Measurements from ENCODE around the gene ATP6V1B1.

Gene ATP6V1B1

GRCh38 chr2:70907130-70908057, 28.3 kb upstream of the ATP6V1B1 start:
- no peak for DNase-seq (ENCODE audit: extremely low spot score)
- POLR2A ChIA-PET: interaction anchor here (1.3 kb wide), 1 partner anchor 33 kb away, joined by 3 read pairs; no protein-coding TSS in a partner anchor
- TF ChIP-seq FOXM1 (IDR thresholded peaks at IDR 0.05; ENCODE audit: borderline replicate concordance) (no peak), CTBP1 (IDR thresholded peaks at IDR 0.05; ENCODE audit: borderline replicate concordance) (no peak), BHLHE40 (IDR thresholded peaks at IDR 0.05; ENCODE audit: borderline replicate concordance) (no peak), SP1 (IDR thresholded peaks at IDR 0.05) (no peak), HDGF (IDR thresholded peaks at IDR 0.05; ENCODE audit: borderline replicate concordance) (no peak), ELF4 (IDR thresholded peaks at IDR 0.05) (no peak), LEF1 (IDR thresholded peaks at IDR 0.05; ENCODE audit: borderline replicate concordance) (no peak), SUZ12 (IDR thresholded peaks at IDR 0.05) (no peak), FOXK2 (IDR thresholded peaks at IDR 0.05) (no peak), ARNT (IDR thresholded peaks at IDR 0.05) (no peak), NFRKB (IDR thresholded peaks at IDR 0.05) (no peak), FOXA1 (IDR thresholded peaks at IDR 0.05) (no peak)
- CTCF ChIA-PET: no interaction called here

- ChIA-PET POLR2A (interaction anchor here (1.2 kb wide), 1 partner anchor 32 kb away, joined by 3 read pairs; no protein-coding TSS in a partner anchor), CTCF (no interaction called here)
- no peak for DNase-seq (ENCODE audit: extremely low spot score)
- no peak for TF ChIP-seq BHLHE40 (IDR thresholded peaks at IDR 0.05; ENCODE audit: borderline replicate concordance)
- TF ChIP-seq TARDBP (IDR thresholded peaks at IDR 0.05): no peak
- no peak for TF ChIP-seq L3MBTL2 (conservative IDR thresholded peaks at IDR 0.05)
- no peak for TF ChIP-seq HDGF (IDR thresholded peaks at IDR 0.05; ENCODE audit: borderline replicate concordance)
- no peak for TF ChIP-seq ARNT (IDR thresholded peaks at IDR 0.05)
- no peak for TF ChIP-seq SP1 (IDR thresholded peaks at IDR 0.05)
- no peak for TF ChIP-seq SUZ12 (IDR thresholded peaks at IDR 0.05)
- no peak for TF ChIP-seq FOXM1 (IDR thresholded peaks at IDR 0.05; ENCODE audit: borderline replicate concordance)
- TF ChIP-seq ELF4 (IDR thresholded peaks at IDR 0.05): no peak
- TF ChIP-seq CTBP1 (IDR thresholded peaks at IDR 0.05; ENCODE audit: borderline replicate concordance): no peak
- TF ChIP-seq LEF1 (IDR thresholded peaks at IDR 0.05; ENCODE audit: borderline replicate concordance): no peak
- no peak for TF ChIP-seq PKNOX1 (IDR thresholded peaks at IDR 0.05)
- TF ChIP-seq ZNF384 (IDR thresholded peaks at IDR 0.05): no peak
Measured at GRCh38 chr2:70916291-70916690, 19.4 kb upstream of the ATP6V1B1 start.

- ChIA-PET CTCF (no interaction called here), POLR2A (no interaction called here)
- DNase-seq (ENCODE audit: extremely low spot score): no peak
- TF ChIP-seq ARNT (IDR thresholded peaks at IDR 0.05): no peak
- no peak for TF ChIP-seq PKNOX1 (IDR thresholded peaks at IDR 0.05)
- no peak for TF ChIP-seq TARDBP (IDR thresholded peaks at IDR 0.05)
- no peak for TF ChIP-seq FOXM1 (IDR thresholded peaks at IDR 0.05; ENCODE audit: borderline replicate concordance)
- TF ChIP-seq SP1 (IDR thresholded peaks at IDR 0.05): no peak
- TF ChIP-seq FOXK2 (IDR thresholded peaks at IDR 0.05): no peak
- TF ChIP-seq HDGF (IDR thresholded peaks at IDR 0.05; ENCODE audit: borderline replicate concordance): no peak
- TF ChIP-seq L3MBTL2 (conservative IDR thresholded peaks at IDR 0.05): no peak
- no peak for TF ChIP-seq FOXA1 (IDR thresholded peaks at IDR 0.05)
- no peak for TF ChIP-seq LEF1 (IDR thresholded peaks at IDR 0.05; ENCODE audit: borderline replicate concordance)
- TF ChIP-seq ZNF384 (IDR thresholded peaks at IDR 0.05): no peak
- TF ChIP-seq CTBP1 (IDR thresholded peaks at IDR 0.05; ENCODE audit: borderline replicate concordance): no peak
- TF ChIP-seq BHLHE40 (IDR thresholded peaks at IDR 0.05; ENCODE audit: borderline replicate concordance): no peak
- TF ChIP-seq ELF4 (IDR thresholded peaks at IDR 0.05): no peak
- TF ChIP-seq NFRKB (IDR thresholded peaks at IDR 0.05): no peak
- TF ChIP-seq SUZ12 (IDR thresholded peaks at IDR 0.05): no peak
Measured at GRCh38 chr2:70918016-70918415, 17.7 kb upstream of the ATP6V1B1 start.

- DNase-seq (ENCODE audit: extremely low spot score): peak; percentile 86
- TF ChIP-seq FOXK2 (IDR thresholded peaks at IDR 0.05) (peak; percentile 64; the same call in 1 of the 2 replicates), ARNT (IDR thresholded peaks at IDR 0.05) (no peak), ELF4 (IDR thresholded peaks at IDR 0.05) (no peak)
- ChIA-PET CTCF (interaction anchor here (0.6 to 2.6 kb wide), 6 partner anchors 20 to 505 kb away, joined by 3 to 23 read pairs (median 4); no protein-coding TSS in a partner anchor), POLR2A (interaction anchor here (1.0 kb wide), 1 partner anchor 18 kb away, joined by 3 read pairs; no protein-coding TSS in a partner anchor)
Measured at GRCh38 chr2:70919672-70920366, 15.9 kb upstream of the ATP6V1B1 start.

GRCh38 chr2:70920367-70920715, 15.4 kb upstream of the ATP6V1B1 start:
- POLR2A ChIA-PET: interaction anchor here (1.0 kb wide), 1 partner anchor 18 kb away, joined by 3 read pairs; no protein-coding TSS in a partner anchor
- no peak for DNase-seq (ENCODE audit: extremely low spot score)

GRCh38 chr2:70921031-70921430, 14.7 kb upstream of the ATP6V1B1 start:
- TF ChIP-seq ARNT (IDR thresholded peaks at IDR 0.05) (no peak), BHLHE40 (IDR thresholded peaks at IDR 0.05; ENCODE audit: borderline replicate concordance) (no peak), NFRKB (IDR thresholded peaks at IDR 0.05) (no peak)
- ChIA-PET CTCF (interaction anchor here (0.8 to 2.6 kb wide), 2 partner anchors 49 to 286 kb away, joined by 3 to 23 read pairs; no protein-coding TSS in a partner anchor), POLR2A (interaction anchor here (0.5 kb wide), 1 partner anchor 51 kb away, joined by 3 read pairs; no protein-coding TSS in a partner anchor)
- no peak for DNase-seq (ENCODE audit: extremely low spot score)

More at GRCh38 chr2:70920367-70920715, 15.4 kb upstream of the ATP6V1B1 start:
- CTCF ChIA-PET: interaction anchor here (0.6 to 2.6 kb wide), 5 partner anchors 19 to 287 kb away, joined by 3 to 23 read pairs (median 4); no protein-coding TSS in a partner anchor
- TF ChIP-seq ELF4 (IDR thresholded peaks at IDR 0.05) (no peak), FOXK2 (IDR thresholded peaks at IDR 0.05) (no peak), BHLHE40 (IDR thresholded peaks at IDR 0.05; ENCODE audit: borderline replicate concordance) (no peak), L3MBTL2 (conservative IDR thresholded peaks at IDR 0.05) (no peak)

Measured in HEK293T (cell line).